ENCODE data around the gene HCAR1. TPM values are rescaled to one million over a fixed set of nuclear protein-coding genes. Genes with fewer than 3 reads are reported as not detected.

Gene HCAR1
- polyA plus RNA-seq, 1 of the 3 experiments (the other 2 are of a cell fraction): not detected

DNA sequence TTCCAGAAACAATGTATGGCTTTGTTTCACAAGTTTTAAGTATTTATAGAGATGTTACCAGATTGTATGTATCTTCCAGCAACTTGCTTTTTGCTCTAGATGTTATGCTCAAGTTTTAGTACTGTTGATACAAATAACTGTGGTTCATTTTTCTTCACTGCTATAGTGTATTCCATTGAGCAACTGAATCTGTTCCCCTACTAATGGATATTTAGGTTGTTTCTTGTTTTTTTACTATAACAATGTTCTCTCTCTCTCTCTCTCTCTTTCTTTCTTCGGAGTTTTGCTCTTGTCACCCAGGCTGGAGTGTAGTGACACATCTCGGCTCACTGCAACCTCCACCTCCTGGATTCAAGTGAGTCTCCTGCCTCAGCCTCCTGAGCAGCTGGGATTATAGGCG is 44.1 kb downstream of the HCAR1 start:
- Histone ChIP-seq H3K4me2 (no peak overlapping the region), H3K9ac (no peak overlapping the region), H2AFZ (ENCODE audit: low read depth) (no peak overlapping the region), H3K9me2 (no peaks in the 10 kb centered on the region), H3F3A (replicated peaks; ENCODE audit: insufficient read depth) (no peaks in the 10 kb centered on the region), H3K36me3 (replicated peaks in 1 of 2; ENCODE audit: control insufficient read depth in 1 of 2, insufficient read depth in 2 of 2, low read length in 1 of 2) (no peaks in the 10 kb centered on the region), H3K9me3 (no peaks in the 10 kb centered on the region), H3K79me2 (ENCODE audit: insufficient read depth) (no peaks in the 10 kb centered on the region), H3K27me3 (ENCODE audit: insufficient read depth) (no peaks in the 10 kb centered on the region), H3K4me3 (ENCODE audit: low read depth in 2 of 2, low read length in 1 of 2) (no peak overlapping the region), H4K20me1 (ENCODE audit: insufficient read depth) (no peaks in the 10 kb centered on the region), H3K27ac (ENCODE audit: low read depth in 2 of 2, low read length in 1 of 2) (no peak overlapping the region), H3K4me1 (ENCODE audit: control insufficient read depth in 1 of 2, insufficient read depth in 2 of 2, low read depth in 1 of 2, low read length in 1 of 2) (no peaks in the 10 kb centered on the region)
- no peak for DNase-seq
- ChIA-PET POLR2A (no interaction called here), CTCF (no interaction called here)
- TF ChIP-seq RFX5 (IDR thresholded peaks at IDR 0.05; ENCODE audit: low read length) (no peak), RAD21 (IDR thresholded peaks at IDR 0.05; ENCODE audit: low read length) (no peak), SIN3A (IDR thresholded peaks at IDR 0.05; ENCODE audit: borderline replicate concordance, low read depth, low read length) (no peak), FOXM1 (IDR thresholded peaks at IDR 0.05; ENCODE audit: low read depth) (no peak), EP300 (IDR thresholded peaks at IDR 0.05; ENCODE audit: borderline replicate concordance in 1 of 2, low read depth in 1 of 2, low read length in 1 of 2) (no peak), RXRA (IDR thresholded peaks at IDR 0.05; ENCODE audit: borderline replicate concordance, low read depth) (no peak), NRF1 (IDR thresholded peaks at IDR 0.05; ENCODE audit: low read depth, low read length) (no peak), NFIC (IDR thresholded peaks at IDR 0.05; ENCODE audit: borderline replicate concordance) (no peak), TAF1 (IDR thresholded peaks at IDR 0.05; ENCODE audit: borderline replicate concordance, low read depth, low read length) (no peak), FOXJ3 (CRISPR knock-in tag; IDR thresholded peaks at IDR 0.05) (no peak), RCOR1 (IDR thresholded peaks at IDR 0.05; ENCODE audit: low read length) (no peak), TEAD4 (IDR thresholded peaks at IDR 0.05; ENCODE audit: borderline replicate concordance, insufficient read depth) (no peak)
- TF ChIP-seq, protein P1, sequence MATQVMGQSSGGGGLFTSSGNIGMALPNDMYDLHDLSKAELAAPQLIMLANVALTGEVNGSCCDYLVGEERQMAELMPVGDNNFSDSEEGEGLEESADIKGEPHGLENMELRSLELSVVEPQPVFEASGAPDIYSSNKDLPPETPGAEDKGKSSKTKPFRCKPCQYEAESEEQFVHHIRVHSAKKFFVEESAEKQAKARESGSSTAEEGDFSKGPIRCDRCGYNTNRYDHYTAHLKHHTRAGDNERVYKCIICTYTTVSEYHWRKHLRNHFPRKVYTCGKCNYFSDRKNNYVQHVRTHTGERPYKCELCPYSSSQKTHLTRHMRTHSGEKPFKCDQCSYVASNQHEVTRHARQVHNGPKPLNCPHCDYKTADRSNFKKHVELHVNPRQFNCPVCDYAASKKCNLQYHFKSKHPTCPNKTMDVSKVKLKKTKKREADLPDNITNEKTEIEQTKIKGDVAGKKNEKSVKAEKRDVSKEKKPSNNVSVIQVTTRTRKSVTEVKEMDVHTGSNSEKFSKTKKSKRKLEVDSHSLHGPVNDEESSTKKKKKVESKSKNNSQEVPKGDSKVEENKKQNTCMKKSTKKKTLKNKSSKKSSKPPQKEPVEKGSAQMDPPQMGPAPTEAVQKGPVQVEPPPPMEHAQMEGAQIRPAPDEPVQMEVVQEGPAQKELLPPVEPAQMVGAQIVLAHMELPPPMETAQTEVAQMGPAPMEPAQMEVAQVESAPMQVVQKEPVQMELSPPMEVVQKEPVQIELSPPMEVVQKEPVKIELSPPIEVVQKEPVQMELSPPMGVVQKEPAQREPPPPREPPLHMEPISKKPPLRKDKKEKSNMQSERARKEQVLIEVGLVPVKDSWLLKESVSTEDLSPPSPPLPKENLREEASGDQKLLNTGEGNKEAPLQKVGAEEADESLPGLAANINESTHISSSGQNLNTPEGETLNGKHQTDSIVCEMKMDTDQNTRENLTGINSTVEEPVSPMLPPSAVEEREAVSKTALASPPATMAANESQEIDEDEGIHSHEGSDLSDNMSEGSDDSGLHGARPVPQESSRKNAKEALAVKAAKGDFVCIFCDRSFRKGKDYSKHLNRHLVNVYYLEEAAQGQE (IDR thresholded peaks at IDR 0.05; ENCODE audit: low read depth, low read length): no peak
- TF ChIP-seq, protein P2, sequence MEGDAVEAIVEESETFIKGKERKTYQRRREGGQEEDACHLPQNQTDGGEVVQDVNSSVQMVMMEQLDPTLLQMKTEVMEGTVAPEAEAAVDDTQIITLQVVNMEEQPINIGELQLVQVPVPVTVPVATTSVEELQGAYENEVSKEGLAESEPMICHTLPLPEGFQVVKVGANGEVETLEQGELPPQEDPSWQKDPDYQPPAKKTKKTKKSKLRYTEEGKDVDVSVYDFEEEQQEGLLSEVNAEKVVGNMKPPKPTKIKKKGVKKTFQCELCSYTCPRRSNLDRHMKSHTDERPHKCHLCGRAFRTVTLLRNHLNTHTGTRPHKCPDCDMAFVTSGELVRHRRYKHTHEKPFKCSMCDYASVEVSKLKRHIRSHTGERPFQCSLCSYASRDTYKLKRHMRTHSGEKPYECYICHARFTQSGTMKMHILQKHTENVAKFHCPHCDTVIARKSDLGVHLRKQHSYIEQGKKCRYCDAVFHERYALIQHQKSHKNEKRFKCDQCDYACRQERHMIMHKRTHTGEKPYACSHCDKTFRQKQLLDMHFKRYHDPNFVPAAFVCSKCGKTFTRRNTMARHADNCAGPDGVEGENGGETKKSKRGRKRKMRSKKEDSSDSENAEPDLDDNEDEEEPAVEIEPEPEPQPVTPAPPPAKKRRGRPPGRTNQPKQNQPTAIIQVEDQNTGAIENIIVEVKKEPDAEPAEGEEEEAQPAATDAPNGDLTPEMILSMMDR (IDR thresholded peaks at IDR 0.05): no peak
- TF ChIP-seq, protein P3, sequence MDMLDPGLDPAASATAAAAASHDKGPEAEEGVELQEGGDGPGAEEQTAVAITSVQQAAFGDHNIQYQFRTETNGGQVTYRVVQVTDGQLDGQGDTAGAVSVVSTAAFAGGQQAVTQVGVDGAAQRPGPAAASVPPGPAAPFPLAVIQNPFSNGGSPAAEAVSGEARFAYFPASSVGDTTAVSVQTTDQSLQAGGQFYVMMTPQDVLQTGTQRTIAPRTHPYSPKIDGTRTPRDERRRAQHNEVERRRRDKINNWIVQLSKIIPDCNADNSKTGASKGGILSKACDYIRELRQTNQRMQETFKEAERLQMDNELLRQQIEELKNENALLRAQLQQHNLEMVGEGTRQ (IDR thresholded peaks at IDR 0.05; ENCODE audit: borderline replicate concordance, low read depth, low read length): no peak
- TF ChIP-seq, protein P4, sequence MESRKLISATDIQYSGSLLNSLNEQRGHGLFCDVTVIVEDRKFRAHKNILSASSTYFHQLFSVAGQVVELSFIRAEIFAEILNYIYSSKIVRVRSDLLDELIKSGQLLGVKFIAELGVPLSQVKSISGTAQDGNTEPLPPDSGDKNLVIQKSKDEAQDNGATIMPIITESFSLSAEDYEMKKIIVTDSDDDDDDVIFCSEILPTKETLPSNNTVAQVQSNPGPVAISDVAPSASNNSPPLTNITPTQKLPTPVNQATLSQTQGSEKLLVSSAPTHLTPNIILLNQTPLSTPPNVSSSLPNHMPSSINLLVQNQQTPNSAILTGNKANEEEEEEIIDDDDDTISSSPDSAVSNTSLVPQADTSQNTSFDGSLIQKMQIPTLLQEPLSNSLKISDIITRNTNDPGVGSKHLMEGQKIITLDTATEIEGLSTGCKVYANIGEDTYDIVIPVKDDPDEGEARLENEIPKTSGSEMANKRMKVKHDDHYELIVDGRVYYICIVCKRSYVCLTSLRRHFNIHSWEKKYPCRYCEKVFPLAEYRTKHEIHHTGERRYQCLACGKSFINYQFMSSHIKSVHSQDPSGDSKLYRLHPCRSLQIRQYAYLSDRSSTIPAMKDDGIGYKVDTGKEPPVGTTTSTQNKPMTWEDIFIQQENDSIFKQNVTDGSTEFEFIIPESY (IDR thresholded peaks at IDR 0.05; ENCODE audit: borderline replicate concordance, low read depth): no peak
- WGBS (ENCODE audit: low lambda C conversion rate): 87% methylated on average over 3 of the region's 3 CpGs
